ENCODE data around the gene COPS4.
A peak's percentile ranks its signal among the peaks of the same experiment; 100 is the strongest.
"Not testable (repeated sequence)": the region's sequence is repeated elsewhere in the genome, so short reads cannot be mapped to it uniquely, and the experiment has no call there.

COPS4 gene

DNA sequence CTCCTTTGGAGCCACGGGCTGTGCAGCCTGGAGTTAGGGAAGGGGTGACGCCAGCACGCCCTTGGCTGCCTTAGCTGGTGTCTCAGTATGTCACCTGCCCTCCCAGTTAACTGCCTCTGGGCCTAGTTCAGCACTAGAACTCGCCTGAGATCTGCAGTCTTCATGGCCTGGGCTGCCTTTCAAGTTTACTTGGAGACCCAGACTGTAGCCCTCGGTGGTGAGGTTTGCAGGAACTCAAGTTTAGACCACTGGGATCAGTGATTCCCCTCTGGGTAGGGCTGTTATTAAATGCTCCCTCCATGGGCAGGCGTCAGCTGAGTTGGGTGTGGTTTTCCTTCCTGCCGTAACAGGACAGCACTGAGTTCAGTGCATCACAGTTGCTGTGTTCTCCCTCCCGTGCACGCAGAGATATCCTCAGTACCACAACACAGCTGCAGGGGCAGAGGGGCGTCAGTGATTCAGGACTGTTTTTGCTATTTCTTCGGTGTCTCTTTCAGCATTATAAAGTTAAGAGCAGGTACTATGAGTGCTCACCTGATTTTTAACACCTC, 49.0 kb downstream of the COPS4 start:
- peak in 1 of 3 experiments; percentile 25 for DNase-seq (ENCODE audit: low read depth in 3 of 3)

DNA sequence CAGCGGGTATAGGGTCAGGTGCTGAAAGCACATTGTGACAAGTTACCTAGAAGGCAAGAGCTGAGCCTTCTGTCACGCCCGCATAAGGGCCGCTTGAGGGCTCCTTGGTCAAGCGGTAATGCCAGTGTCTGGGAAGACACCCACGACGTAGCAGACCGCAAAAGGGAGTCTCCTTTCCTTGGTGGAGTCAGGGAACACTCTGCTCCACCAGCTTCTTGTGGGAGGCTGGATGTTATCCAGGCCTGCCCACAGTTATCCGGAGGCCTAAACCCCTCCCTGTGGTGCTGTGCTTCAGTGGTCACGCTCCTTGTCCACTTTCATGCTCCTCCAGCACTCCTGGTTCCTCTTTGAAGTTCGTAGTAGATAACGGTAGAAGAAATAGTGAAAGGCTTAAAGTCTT, 50.0 kb downstream of the COPS4 start:
- DNase-seq (ENCODE audit: low read depth in 3 of 3): not testable (repeated sequence)

DNA sequence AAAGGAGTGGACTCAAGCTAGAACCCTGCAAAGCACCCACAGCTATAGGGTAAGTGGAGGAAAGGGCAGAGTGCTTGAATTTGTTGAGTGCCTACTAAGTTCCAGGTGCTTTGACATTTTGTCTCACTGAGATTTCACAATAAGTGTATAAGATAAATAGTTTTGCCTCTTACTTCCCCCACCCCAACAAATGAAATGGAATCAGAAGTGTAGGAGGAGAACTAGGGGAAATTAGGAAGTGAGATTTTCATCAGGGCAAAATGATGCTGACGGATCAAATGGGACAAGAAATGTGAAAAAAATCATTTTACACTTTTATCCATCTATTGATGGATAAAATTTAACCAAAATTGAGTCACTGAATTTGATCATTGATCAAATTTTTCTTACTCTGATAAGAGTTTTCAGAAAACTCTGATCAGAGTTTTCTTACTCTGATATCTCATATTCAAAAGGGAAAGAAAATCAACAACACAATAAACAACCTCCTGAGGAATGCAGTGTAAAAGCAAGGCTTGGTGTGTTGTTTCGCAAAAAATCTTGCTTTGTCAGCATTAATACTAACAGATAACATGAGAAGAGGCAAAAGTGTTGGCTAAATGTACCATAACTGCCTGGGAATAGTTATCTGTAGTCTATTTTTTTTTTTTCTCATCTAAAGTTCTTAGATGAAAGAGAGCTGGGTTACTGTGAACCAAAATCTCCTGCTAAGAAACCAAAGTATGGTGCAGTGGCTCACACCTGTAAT, 54.6 kb downstream of the COPS4 start:
- no peak for DNase-seq (ENCODE audit: low read depth in 3 of 3)

DNA sequence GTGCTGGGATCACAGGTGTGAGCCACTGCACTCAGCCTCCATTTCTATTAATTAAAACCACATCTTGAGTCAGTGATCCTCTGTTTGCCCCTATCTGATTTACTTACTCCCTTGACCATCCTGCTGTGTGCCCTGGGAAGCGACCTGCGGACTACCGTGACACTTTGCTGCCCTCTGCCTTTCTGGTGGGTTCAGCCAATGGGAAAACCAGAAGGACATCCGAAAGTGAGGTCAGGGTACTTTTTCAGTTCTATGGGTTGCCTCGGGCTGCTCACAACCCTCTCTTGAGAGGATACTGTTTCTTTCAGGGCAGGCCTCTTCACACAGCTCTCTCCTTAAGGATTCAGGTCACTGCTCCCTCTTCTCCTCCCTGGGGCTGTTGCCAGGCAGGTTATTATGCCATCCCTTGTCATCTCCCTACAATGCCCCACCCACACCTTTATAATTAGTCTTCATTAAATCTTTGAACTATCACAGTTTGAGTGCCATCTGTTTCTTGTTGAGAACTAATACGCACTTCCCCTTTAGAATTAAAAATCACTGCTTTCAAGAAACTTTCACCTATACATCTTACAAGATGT, 58.2 kb downstream of the COPS4 start:
- DNase-seq (ENCODE audit: low read depth in 3 of 3): no peak

DNA sequence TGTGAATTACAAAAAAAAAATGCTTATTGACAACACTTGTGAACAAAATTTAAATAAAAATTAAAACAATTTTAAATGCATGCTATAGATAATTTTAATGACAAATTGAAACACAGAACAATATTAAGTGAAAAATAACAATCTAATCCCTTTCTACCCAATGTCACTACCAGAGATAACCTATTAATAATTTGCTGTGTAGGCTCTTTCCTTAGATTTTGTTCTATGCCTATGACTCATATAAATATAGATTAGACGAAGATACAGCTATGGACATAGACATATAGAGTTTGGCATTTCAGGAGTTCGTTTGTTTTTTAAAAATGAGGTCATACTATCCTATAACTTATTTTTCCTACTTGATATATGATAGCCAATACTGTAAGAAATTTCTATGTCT, 61.4 kb downstream of the COPS4 start:
- DNase-seq (ENCODE audit: low read depth in 3 of 3): no peak

DNA sequence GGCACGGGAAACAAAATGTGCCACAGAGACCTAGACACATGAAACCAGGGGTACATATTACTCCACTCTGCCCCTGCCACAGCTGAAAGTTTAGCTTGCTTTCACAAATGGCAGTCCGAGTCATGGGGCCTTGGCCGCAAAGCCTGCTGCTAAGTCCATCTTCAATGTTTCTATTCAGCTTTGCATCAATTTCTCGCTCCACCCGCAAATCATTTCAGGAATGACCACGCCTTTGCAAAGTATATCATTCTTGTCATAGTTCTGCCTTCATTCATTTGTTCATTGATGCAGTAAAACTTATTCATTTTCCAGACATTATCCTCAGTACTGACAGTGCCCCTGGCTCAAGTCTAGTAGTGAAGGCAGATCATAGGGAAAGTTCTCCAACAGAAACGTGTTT, 70.0 kb downstream of the COPS4 start:
- DNase-seq (ENCODE audit: low read depth in 3 of 3): no peak

DNA sequence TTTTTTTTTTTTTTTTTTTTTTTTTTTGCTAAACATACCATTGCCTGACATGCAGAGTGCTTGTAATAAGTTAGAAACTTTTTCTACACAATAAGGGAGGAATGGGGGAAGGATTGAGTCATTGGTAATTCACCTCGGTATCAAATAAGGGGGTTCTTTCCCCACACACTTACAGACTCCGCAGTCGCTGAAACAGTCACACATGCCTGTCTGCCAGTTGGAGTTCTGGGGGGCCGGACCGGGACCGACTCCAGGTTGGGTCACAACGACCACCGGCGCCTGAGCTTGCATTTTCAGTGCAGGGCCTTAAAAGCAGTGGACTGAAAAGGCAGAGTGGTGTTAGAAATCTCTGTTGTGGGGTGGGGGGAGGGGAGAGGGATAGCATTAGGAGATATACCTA, 72.6 kb downstream of the COPS4 start:
- DNase-seq (ENCODE audit: low read depth in 3 of 3): peak in 1 of 3 experiments; percentile 40

DNA sequence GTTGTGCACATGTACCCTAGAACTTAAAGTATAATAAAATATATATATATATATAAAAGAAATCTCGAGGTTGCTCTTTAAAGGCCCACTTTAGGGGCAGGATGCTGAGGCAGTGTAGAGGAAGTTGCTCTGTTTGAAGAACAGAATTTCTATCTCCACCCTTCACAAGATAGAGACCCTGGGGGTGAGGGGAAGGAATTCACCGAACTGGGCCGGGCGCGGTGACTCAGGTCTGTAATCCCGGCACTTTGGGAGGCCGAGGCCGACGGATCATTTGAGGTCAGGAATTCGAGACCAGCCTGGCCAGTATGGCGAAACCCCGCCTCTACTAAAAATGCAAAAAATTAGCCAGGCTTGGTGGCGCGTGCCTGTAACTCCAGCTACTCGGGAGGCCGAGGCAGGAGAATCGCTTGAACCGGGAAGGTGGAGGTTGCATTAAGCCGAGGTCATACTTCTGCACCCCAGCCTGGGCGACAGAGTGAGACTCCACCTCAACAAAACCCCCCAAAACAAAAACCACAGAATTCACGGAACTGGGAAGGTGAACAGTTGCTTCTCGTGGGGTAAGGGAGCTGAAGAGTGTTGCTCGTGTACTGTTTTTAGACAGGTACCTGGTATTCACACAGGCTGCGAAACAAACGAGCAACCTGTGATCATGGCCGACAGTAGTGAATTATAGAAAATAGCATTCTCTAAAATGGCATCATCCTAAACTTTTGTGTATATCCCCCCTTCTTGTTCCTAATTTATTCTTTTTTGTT, 73.3 kb downstream of the COPS4 start:
- peak in 1 of 3 experiments; percentile 25 for DNase-seq (ENCODE audit: low read depth in 3 of 3)

DNA sequence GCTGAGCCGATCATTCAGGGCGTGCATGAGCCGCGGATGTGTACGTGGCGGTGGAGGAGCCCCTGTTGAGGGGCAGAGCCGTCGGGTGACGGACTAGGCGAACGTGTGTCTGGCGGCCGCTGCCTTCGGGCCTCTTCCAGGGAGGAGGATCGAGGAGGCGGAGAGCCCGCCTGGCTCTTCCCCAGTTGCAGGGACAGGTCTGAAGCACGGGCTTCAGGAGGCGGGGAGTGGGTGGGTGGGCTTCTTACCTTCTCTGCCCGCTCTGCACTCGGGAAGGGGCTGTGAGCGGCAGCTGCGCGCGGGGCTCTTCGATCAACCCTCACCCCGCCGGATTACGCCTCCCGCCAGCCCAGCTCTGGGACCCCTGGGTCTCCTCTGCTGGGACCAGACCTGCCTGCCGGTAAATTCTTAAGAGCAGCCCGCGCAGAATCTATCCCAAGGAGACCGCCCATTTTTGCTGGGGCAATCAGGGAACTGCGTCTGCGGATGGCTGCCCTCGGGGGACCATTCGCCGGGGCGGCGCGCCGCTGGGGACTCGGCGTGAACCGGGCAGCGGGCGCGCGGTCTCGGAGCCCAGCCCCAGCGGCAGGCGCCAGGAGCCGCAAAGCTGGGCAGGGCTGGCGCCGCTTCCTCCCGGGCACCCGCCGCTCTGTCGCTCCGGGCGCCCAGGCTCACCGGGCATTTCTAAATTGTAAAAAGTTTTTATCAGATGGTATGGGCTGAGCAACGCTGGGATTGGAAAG, 74.7 kb downstream of the COPS4 start:
- peak in 1 of 3 experiments; percentile 46 for DNase-seq (ENCODE audit: low read depth in 3 of 3)

DNA sequence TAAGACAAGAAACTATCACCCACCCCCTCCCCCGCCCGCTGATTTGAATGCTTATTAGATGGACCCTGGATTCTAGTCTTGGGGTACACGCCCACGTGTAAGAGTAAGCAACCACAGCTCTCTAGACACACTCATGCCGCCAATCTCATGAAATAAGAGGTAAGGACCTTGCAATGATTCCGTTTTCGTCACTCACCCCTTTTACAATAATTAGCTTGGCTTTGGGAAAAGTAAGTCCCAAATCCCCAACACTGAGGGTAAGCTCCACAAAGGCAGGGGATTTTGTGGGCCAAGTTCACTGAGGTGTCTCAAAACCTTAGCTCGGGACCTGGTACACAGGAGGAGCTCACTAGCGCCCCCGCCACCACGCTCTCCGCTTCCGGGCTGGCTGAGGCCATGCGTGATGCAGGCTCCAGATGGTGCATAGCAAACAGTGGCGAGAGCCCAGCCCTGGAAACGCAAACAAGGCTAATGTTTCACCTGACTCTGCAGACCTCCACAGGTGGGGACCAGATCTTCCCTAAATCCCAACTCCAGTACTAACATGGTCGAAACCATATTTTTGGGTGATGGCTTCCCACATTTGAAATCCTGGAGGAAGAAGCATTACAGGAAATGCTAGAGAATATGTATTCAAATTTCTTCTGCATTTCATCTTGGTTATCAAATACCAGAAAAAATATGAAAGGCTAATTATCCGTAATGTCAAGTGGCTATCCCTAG, 75.4 kb downstream of the COPS4 start:
- DNase-seq (ENCODE audit: low read depth in 3 of 3): peak; percentile 76 to 93 (median 82)

DNA sequence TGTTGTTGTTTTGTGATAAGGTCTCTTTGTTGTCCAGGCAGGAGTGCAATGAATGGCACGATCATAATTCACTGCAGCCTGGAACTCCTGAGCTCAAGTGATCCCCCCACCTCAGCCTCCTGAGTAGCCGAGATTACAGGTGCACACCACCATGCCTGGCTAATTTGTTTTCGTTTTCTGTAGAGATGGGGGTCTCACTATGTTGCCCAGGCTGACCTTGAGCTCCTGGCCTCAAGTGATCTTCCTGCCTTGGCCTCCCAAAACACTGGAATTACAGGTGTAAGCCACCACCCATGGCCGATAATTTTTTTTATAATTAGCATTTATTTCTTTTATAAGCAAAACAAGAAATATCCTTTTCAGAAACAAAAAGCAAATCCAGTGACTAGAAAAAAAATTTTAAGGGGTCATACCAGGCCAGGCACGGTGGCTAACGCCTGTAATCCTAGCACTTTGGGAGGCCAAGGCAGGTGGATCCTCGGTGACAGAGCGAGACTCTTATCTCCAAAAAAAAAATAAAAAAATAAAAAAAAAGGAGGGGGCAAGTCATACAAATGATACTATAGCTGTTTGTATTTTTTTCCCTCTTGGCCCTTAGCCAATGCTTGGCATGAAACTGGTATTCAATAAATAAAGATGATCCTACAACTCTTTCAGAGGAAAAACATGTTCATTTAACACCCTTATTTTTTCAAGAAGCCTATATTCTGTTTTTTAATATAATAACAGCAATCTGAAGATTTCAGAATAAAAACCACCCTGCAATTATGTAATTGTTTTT, 76.2 kb downstream of the COPS4 start:
- DNase-seq (ENCODE audit: low read depth in 3 of 3): no peak

DNA sequence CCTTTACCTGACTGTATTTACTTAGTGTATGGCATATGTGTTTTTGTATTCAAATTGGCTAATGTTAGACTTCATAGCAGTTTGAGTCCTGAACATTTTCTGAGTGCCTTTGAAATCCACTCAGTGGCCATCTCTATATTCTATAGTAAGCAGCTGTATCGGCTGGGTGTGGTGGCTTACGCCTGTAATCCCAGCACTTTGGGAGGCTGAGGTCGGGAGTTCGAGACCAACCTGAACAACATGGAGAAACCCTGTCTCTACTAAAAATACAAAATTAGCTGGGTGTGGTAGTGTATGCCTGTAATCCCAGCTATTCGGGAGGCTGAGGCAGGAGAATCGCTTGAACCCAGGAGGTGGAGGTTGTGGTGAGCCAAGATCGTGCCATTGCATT, 76.8 kb downstream of the COPS4 start:
- not testable (repeated sequence) for DNase-seq (ENCODE audit: low read depth in 3 of 3)

DNA sequence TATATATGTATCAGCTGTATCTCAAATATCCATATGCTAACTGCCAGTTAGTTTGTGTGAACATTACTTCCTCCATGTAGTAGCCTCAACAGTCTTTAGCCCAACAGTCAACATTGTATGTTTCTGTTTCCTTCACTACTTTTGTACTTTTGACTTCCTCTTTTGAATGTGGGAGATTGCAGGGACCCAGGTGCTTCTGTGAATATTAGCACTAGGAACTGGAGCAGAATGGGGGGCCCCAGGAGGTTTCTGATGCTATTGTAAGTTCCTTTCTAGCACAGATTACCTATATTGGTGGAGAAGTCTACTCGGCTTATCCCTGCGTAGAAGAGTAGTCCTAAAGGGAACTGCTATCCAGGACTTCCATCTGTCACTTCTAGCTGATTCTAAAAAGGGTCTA, 77.2 kb downstream of the COPS4 start:
- DNase-seq (ENCODE audit: low read depth in 3 of 3): no peak

DNA sequence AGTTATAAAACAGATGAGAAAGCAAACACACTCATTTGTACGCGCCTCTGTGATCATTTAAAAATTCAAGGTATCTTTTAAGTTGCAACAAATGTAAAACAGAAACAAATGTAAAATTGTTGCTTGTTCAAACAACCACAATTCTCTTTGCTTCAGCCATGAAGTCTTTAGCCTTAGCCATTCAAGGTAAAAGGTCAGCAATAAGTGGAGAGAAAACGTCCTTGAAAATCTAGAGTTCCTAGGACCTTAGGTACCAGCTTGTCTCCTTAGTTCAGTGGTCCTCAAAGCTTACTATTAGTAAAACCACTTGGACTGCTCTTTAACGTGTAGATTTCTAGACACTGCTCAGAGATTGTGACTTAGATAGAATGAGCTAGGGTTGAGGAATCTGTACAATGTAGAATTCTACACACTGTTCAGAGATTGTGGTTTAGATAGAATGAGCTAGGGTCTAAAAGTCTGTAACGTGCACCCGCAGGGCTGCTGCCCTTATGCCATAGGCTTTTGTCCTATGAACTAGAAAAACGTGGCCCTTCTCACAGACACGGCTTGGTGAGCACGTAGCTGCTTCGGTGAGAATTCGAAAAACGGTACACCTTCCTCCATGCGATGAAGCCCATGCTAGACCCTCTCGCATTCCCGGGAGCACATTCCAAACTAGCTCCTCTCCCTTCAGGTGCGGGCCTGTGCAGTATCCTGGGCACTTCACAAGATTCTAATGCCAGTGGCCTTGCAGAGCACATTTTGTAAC, 77.9 kb downstream of the COPS4 start:
- DNase-seq (ENCODE audit: low read depth in 3 of 3): peak in 1 of 3 experiments; percentile 32

DNA sequence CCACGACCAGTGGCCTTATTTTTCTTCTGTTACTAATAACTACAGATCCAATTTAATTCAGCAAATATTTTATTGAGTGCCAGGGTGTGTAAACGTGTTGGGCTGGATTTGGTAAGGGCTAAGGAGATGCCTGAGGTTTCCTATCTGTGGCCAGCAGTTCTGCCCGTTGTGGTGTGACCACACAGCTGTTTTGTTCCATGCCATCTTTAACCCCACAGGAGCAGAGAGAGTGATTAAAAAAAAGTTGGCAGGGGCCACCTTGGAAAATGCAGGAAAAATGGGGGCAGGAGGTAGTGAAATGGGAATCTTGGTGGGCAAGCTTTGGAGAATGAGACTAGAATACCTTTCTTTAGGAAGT, 78.4 kb downstream of the COPS4 start:
- no peak for DNase-seq (ENCODE audit: low read depth in 3 of 3)

DNA sequence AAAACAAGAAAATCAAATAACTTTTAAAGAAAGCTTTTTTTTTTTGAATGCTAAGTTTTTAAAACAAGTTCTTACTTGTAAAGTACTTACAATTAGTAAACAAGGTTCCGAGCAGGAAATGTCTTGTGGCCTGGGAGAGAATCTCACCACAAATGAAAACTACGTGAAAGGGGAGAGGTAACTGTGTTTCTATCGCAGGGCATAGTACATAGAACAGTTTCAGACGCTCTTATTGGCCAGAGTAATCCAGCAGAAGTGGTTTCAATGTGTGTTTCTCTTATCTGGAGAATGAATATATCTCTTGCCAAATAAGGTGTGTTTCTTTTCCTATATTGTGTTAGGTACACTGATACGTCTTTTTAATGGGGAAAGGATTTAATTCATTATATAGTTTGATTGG, 79.6 kb downstream of the COPS4 start, which contains the start of gene PLAC8:
PLAC8 (minus strand) TSS at position 154 of the 400 bp plus-strand sequence. CDS start 6,808 bp downstream, outside the sequence.
- DNase-seq (ENCODE audit: low read depth in 3 of 3): no peak

DNA sequence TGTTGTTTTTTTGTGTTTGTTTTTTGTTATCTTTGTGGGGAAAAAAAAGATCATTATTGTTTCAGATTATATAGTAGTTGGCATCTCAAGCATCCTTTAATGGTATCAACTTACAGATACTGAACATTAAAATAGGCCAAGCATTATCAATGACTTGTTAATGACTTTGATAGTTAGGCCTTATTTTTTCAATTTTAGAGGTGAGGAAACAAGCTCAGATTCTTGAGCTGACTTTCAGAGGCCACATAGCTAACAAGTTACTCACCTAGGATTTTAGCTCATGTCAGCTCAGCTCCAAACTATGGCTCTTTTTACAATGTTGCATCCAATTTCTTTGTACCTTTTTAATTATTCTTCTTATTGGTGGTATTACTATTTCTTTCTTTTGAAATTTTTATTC, 80.0 kb downstream of the COPS4 start:
- DNase-seq (ENCODE audit: low read depth in 3 of 3): no peak

DNA sequence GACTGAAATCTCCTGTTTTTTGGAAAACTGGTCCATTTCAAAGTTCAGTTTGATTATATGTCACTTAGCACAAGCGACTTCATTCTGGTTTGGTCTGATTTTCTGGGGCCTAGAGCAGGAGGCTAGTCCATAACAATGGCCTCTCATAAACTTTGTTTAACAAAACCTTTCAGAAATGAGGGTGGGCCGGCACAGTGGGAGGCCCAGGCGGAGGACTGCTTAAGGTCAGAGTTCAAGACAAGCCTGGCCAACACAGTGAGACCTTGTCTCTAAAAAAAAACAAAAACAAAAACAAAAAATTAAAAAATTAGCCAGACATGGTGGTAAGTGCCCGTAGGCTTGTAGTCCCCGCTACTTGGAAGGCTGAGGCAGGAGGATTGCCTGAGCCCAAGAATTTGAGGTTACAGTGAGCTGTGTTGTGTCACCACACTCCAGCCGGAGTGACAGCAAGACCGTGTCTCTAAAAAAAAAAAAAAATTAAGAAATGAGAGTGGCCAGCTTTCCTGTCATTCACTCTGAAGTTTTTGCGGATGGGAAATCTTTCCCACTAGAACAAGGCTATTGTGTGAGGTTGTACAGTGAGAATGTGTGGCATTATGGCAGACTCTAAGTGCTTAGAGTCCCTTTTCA, 80.8 kb downstream of the COPS4 start:
- DNase-seq (ENCODE audit: low read depth in 3 of 3): no peak

DNA sequence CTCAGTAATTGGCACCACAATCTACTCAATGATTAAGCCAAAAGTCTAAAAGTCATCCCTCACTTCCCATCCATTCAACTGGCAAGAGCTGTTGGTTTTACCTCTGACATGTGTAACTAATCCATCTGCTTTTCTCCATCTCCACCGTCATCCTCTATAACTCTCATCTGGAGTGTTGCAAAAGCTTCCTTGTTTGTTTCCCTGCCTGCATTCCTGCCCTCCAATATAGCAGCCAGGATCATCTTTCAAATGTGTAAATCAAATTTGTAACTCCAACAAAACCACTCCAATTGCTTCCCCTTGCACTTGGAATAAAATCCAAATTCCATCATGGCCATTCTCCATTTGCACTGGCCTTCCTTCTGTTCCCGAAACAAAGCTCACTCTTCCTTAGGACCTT, 83.9 kb downstream of the COPS4 start:
- DNase-seq (ENCODE audit: low read depth in 3 of 3): no peak

Data from stimulated activated CD4-positive, alpha-beta T cell treated with anti-CD3 and anti-CD28 coated beads, TNF-alpha, amount 100 ng/mL, for 24 hours (primary cell).